Fibroblast of the aortic adventitia (primary cell): ENCODE measurements around the gene UQCC5. TPM values are rescaled to one million over a fixed set of nuclear protein-coding genes. Genes with fewer than 3 reads are reported as not detected.

Experiments used
- DNase-seq: peaks from one replicate; pipeline ENCODE4 v3.0.0-alpha.2; 2010; ENCODE audit warnings: low read depth
- H3K4me3 ChIP-seq: 2 replicates; pipeline ENCODE4 v1.5.1; 2011; ENCODE audit warnings: low read depth, mild to moderate bottlenecking, control low read depth, low read length, moderate library complexity
- CTCF ChIP-seq: IDR thresholded peaks from 2 replicates; pipeline ENCODE4 v1.5.1; 2011; ENCODE audit warnings: mild to moderate bottlenecking, low read length, control low read depth, inconsistent platforms; ENCODE audit not compliant: insufficient read depth
- total RNA-seq: library from RNA; depleted of rRNA; stranded (reverse); fragments of >200 nt; gene quantifications from 2 replicates; pipeline ENCODE4 v1.2.3, GENCODE V29; 2012; ENCODE audit warnings: low replicate concordance

UQCC5 gene
- total RNA-seq, 1 donor, result 7.7 TPM

DNA sequence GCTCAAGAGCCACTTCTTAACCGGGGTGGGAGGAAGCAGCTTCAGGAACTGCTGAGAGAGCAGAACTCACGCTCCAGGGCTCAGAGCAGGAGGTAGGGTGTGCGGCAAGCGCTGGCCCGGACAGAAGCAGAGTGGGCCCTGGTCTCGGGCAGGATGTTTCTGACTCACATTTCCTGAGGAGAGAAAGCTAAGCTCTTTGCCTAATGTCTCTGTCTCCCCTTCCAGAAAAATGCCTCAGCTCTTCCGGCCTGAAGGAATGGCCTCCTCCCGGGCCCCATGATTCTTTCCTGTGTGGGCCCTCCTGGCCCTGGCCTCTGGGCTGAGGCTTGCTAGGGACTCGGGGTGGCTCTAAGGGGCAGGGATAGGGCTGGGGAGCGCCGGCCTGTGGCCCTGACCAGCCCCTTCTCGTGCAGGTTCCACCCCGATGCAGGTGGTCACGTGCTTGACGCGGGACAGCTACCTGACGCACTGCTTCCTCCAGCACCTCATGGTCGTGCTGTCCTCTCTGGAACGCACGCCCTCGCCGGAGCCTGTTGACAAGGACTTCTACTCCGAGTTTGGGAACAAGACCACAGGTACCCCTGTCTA, 45.4 kb upstream of the UQCC5 start:
- DNase-seq, result no peak
- no peak for TF ChIP-seq CTCF
- H3K4me3 ChIP-seq, result no peak overlapping the region

DNA sequence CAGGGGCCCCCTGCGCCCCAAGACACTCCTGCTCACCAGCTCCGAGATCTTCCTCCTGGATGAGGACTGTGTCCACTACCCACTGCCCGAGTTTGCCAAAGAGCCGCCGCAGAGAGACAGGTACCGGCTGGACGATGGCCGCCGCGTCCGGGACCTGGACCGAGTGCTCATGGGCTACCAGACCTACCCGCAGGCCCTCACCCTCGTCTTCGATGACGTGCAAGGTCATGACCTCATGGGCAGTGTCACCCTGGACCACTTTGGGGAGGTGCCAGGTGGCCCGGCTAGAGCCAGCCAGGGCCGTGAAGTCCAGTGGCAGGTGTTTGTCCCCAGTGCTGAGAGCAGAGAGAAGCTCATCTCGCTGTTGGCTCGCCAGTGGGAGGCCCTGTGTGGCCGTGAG, 44.3 kb upstream of the UQCC5 start:
- DNase-seq, result no peak
- TF ChIP-seq CTCF, result no peak
- H3K4me3 ChIP-seq, result no peak overlapping the region

DNA sequence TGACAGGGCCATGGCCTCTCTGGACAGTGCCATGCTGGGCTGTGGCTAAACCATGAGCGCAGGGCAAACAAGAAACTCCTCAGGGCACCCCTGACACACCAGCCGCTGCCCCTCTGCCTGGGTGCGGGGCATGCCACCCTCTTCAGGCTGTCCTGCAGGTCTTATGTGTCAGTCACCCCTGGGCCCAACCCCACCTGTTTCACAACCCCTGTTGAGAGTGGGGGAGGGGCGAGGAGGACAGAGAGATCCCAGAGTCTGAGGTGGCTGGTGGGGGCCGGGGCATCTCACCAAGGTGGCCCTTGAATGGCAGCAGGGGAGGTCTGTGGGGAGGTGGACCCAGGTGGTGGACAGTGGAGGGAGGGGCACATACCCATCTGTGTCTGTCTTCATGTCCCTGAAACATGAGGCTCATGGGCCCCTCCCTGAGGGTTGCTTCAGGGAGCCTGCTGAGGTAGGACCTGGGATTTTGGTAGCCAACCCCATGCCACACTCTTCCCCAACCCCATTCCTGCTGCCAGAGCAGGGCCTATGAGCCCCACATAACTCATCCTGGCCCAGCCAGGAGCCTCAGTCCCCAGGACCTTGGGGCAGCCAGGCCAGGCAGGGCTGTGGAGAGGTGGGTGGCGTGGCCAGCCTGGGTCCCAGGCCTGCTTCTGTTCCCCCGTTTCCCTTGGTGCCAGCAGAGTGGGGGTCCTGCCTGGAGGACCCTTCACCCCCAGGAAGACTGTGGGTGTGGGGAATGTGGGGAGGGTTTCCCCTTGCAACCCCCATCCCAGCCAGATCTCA, 43.0 kb upstream of the UQCC5 start:
- no peak overlapping the region for H3K4me3 ChIP-seq

GRCh38 chr3:52494445-52494844, 42.0 kb upstream of the UQCC5 start:
- H3K4me3 ChIP-seq, result no peak overlapping the region
- TF ChIP-seq CTCF, result no peak
- DNase-seq, result no peak

More for the DNA sequence above, 43.0 kb upstream of the UQCC5 start:
- no peak for DNase-seq
- no peak for TF ChIP-seq CTCF

- no peak within 1 kb of the TSS for H3K4me3 ChIP-seq
- TF ChIP-seq CTCF, result no peak
Observed at GRCh38 chr3:52494886-52495495, 41.4 kb upstream of the UQCC5 start, which contains the start of gene STAB1. Gene STAB1 (plus strand): TSS chr3:52495338. CDS start chr3:52495414, 76 bp downstream.

GRCh38 chr3:52495777-52496602, 40.4 kb upstream of the UQCC5 start:
- DNase-seq, result peak; percentile 54
- no peak for TF ChIP-seq CTCF
- H3K4me3 ChIP-seq, result no peak overlapping the region

More at GRCh38 chr3:52494886-52495495, 41.4 kb upstream of the UQCC5 start, which contains the start of gene STAB1:
- DNase-seq, result no peak
